ENCODE results near the gene PIGM.

The PIGM gene

GRCh38 chr1:160020196-160020595 is 11.6 kb downstream of the PIGM start:
- DNase-seq: no peak

DNA sequence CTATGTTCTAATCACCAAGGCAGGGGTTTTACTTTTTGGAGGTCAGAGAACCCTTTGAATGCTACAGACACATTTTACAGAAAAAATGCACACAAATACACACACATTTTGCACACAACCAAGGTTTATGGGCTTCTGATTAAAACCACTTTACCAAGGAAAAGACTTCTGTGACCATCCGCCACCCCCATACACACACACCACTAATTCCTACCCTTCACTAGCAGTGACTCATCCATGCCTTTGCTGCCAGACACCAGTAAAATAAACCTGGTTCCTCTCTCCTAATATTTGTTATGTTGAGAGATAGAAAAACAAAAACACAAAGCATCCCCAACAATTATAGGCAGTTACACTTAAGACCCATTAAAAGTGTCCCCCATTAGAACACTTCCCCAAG is 12.9 kb downstream of the PIGM start:
- DNase-seq: no peak

DNA sequence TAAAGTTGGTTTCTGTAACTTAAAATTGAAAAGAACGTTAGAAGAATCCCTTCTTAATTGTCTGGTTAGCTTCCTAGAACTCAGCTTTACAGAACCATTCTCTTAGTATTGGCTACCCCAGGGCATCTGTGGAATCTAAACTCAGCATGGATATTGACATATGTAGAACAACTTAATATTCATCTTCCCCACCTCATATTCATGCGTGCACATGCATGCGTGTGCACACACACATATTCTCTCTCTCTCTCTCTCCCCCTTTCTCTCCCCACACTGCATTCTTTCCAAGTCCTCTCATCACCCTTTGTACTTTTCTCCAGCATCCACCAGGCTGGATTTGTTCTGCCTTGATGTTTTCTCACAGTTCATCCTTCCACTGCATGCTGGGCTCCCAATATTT is 13.4 kb downstream of the PIGM start:
- no peak for DNase-seq

DNA sequence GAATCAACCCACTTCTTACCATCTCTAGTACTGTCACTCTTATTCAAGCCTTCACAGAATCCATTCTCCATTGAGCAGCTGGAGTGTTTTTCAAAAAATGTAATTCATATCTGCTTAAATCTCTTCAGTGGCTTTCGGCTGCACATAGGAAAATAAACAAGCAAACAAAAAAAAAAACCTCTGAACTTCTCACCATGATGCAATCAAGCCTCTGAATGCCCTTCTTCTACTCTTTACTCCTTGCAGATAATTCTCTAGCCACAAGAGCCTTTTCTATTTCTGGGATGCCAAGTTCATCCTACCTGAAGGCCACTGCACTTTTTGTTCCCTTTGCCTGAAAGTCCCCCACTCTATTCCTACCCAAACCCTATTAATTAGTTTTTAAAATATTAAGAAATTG is 14.2 kb downstream of the PIGM start:
- DNase-seq: no peak

DNA sequence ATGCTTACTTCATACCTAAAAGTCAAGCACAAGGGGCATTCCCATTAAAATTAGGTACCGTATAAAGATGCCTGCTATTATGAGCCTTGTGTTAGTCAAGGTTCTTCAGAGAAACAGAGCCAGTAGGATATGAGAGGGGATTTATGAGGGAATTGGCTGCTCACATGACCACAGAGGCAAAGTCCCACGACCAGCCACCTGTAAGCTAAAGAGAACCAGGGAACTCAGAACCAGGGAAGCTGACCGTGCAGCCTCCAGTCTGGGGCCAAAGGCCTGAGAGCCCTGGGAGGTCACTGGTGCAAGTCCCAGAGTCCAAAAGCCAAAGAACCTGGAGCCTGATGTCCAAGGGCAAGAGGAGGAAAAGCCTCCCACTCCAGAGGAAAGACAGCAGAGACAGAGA is 20.0 kb downstream of the PIGM start:
- no peak for DNase-seq

GRCh38 chr1:160009801-160010200 is 22.0 kb downstream of the PIGM start:
- no peak for DNase-seq

GRCh38 chr1:160009081-160009480 is 22.7 kb downstream of the PIGM start:
- no peak for DNase-seq

- DNase-seq: peak; percentile 25
Observed at GRCh38 chr1:160007577-160008200, 24.1 kb downstream of the PIGM start.

DNA sequence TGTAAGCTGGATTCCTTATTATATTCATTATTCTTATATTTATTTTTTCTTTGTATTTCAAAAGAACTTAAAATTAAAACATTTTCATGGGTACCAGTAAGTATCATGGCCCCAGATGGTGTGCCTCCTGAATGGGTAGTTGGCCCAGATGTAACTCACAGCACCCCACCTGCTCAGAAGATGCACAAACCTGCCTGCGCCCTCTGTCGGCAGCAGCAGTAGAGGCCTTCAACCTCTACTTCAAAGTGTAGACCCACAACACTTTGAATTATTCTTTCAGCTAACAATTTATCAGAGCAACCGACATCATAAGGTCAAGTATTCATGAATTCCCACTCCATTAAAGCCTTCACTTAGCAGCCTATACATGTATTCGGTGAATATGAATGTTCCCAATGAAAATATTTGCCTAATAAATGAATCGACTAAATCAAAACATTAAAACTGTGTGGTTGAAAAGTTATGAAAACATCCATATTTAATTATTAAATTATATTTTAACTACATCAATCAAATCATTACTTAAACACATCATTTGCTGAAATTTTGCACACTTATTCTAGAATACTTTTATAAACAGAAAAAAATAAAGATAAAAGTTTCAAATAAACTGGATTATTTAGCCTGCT is 25.4 kb downstream of the PIGM start:
- DNase-seq: peak; percentile 74

- no peak for DNase-seq
Observed at GRCh38 chr1:160005070-160005469, 26.7 kb downstream of the PIGM start.

GRCh38 chr1:160004425-160004824 is 27.4 kb downstream of the PIGM start:
- no peak for DNase-seq

- no peak for DNase-seq
Observed at GRCh38 chr1:160004001-160004400, 27.8 kb downstream of the PIGM start.

DNA sequence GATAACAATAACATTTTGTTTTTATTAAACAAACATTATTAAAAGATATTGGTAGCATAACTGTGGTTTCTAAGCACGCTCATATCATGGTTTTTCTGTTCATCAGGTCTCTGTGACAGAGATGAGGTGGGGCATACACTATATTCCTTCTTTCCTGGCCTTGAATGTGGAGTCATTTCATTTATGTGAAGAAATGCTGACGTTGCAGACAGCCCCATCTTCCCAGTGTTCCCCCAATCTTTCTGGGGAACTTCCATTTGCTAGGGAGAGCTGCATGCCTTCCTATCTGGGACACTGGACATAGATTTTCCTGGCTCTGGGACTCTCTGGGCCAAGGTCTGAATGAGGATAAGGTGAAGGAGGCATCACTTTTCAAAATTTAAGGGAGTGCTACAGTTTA is 30.4 kb downstream of the PIGM start:
- DNase-seq: no peak

- no peak for DNase-seq
Observed at GRCh38 chr1:159999204-159999603, 32.6 kb downstream of the PIGM start.

DNA sequence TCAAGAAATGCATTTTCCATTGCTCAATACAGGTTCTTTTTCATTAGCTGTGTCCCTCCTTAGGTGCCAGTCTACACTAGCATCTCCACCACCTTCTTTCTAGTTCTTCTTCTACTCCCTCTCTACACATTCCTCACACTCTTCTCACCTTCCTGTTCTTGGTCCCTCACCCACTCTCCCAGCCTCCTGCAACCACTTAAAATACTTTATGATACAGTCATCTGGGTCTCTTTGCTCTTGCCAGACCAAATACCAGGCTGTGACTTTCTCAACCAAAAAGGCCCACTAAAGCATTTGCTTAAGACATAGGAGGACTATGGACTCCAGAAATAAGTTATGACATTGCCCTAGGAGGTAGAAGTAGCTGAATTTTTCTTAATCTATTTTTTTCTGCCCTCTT is 35.1 kb downstream of the PIGM start:
- DNase-seq: no peak

GRCh38 chr1:159994896-159995295 is 36.9 kb downstream of the PIGM start:
- no peak for DNase-seq

DNA sequence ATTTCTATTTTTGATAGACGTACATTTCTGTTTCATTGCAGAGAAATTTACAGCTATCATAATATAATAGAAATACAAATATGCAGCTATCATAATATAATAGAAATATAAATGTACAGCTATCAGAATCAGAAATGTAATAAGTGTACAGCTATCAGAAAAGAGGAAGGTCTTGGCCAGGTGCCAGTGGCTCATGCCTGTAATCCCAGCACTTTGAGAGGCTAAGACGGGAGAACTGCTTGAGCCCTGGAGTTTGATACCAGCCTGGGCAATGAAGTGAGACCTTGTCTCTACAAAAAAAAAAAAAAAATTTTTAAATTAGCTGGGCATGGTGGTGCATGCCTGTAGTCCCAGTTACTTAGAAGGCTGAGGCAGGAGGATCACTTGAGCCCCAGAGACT is 37.9 kb downstream of the PIGM start:
- no peak for DNase-seq

DNA sequence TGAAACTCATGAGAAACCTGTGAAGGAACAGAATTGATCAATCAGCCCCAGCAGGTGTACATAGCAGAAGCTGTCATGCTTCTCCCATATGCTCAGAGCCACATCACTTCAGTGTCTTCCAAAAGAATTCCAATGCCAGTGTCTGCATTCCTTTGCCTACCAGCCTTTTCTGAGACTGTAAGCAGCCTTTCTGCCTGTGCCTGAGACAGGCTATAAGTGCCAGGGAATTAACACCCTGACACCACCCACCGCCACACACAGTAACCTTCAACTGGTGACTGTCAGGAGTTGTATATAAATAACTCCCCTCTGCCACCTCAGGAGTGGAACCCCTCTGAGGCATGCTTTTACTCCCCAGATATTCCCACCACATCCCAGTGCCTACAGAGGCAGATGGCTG is 39.6 kb downstream of the PIGM start:
- DNase-seq: no peak

DNA sequence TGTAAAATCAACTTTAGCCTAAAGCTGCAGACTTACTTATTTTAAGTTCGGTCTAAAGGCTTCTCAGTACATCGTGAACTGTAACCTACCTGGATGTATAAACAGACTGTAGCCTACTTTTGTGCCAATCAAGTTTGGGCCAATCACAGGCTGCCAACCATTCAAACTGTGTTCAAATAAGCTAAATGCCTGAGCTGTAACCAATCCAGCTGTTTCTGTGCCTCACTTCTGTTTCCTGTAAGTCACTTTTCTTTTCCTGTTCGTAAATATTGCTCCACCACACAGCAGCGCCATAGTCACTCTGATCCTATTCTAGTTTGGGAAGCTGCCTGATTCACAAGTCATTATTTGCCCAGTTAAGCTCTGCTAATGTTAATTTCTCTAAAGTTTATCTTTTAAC is 40.3 kb downstream of the PIGM start:
- peak; percentile 4 for DNase-seq

GRCh38 chr1:159990005-159990404 is 41.8 kb downstream of the PIGM start:
- DNase-seq: no peak

DNA sequence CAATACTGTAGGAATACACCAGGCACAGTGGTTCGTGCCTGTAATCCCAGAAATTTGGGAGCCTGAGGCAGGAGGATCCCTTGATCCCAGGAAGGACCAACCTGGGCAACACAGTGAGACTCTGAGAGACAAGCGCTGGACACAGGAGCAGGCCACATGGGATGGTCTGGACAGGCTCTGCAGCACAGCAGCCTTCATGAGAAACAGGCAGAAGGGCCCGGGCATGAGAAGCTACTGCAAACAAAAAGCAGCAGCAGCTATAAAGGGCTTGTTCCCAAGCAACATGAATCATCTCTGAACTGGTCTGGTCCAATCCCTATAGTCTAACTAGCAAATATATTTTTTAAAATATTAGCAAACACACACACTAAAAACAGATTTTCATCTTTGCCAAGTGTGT is 42.2 kb downstream of the PIGM start:
- no peak for DNase-seq

DNA sequence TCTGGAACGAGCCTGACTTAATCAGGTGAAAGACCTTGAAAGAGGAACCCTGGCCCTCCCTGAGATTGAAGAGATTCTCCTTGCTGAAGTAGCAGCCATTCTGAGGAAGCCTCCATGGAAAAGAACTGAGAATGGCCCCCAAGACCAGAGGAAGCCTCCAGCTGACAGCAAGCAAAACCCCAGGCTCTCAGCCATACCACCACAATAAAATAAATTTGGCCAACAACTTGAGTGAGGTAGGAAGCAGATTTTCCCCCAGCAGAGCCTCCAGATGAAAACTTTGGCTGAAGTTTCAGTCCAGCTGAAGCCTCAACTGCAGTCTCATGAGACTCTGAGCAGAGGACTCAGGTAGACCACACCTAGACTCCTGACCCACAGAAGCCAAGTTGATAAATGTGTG is 43.8 kb downstream of the PIGM start:
- DNase-seq: no peak

- no peak for DNase-seq
Observed at GRCh38 chr1:159987186-159987585, 44.6 kb downstream of the PIGM start.

DNA sequence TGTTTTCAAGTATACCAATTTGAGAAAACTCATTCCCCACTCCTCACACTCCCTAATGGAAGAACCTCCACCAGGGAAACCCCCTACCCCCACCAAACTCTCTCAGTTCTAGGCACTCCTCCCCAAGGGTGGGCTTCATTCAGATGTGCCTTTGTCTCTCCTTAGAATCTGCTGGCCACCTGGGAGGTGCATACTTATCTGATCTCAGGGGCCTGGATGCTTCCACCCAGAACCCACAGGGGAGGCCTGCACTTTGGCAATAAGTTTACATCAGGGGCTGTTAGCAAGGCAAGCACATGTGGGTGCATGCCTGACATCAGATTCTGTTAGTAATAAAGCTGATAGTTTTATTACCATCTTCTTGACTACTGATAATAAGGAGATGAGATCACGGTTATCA is 45.3 kb downstream of the PIGM start:
- DNase-seq: no peak

DNA sequence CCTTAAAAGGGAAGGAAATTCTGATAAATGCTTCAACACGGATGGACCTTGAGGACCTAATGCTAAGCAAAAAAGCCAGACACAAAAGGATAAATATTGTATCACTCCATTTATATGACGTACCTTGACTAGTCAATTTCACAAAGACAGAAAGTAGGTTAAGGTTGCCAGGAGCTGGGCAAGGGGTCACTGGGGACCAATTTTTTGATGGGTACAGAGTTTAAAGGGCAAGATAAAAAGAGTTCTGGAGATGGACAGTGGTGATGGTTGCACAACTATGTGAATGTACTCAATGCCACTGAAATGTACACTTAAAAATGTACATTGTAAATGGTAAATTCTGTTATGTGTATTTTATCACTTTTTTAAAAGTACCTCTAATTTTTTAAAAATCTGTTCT is 45.7 kb downstream of the PIGM start:
- DNase-seq: no peak

All from CD4-positive, alpha-beta T cell treated with Interleukin-4 for 4 hours (primary cell).